ENCODE data around the gene COX4I2. TPM values are rescaled to one million over a fixed set of nuclear protein-coding genes. Genes with fewer than 3 reads are reported as not detected.

Gene COX4I2
- total RNA-seq, 3 donors from 2014 or later = 5.3 TPM; not detected in 2

DNA sequence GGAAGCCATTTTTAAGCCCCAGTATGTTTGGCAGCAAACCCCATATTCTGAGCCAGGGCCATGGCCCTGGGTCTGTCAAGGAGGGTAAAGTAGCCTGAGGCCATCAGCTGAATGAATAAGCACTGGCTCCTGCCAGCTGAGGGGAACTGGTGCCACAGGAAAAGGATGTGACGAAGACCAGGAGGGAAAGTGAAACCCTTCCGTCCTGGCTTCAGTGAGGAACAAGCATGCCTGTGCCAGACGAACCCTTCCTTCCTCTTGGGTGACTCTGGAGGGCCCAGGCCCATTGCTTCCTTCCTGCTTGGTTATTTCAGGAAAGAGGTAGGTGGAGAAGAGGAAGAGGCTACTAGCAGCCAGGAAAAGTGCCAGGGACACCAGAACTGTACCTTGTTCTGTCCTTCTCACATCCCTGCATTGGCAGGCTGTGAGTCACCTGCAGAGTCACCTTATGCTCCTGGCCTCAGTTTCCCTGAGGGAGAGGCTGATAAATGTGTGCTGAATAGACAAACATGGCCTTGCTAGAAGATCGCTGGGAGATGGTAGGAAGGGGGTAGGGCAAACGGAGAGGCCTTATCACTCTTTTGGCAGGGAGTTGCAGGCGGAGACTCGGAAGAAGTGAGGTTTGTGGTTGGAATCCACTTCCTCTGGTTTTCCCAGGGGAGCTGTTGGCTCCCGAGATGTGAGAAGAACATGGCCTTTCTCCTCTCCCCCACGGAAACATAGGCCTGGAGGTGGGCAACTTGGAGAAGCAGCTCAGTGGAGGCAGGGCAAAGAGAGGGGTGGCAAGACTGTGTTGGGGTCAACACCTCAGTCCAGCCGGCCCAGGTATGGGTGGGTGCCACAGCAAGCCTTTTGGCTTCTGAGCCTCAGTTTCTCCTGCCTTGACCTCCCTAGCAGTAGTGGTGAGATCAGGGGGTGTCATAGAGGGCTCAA lies 37.4 kb downstream of the COX4I2 start:
- Histone ChIP-seq H3K36me3 (no peaks in the 10 kb centered on the region), H3K4me3 (peak overlapping the region in 2 of 3 donors; percentile 20 to 47), H3K4me1 (peaks cover 10 to 46% of the 10 kb centered on the region in 2 donors), H3K27me3 (no peaks in the 10 kb centered on the region), H3K9me3 (no peaks in the 10 kb centered on the region), H3K27ac (peak overlapping the region; percentile 85 to 91)
- TF ChIP-seq, protein P1, sequence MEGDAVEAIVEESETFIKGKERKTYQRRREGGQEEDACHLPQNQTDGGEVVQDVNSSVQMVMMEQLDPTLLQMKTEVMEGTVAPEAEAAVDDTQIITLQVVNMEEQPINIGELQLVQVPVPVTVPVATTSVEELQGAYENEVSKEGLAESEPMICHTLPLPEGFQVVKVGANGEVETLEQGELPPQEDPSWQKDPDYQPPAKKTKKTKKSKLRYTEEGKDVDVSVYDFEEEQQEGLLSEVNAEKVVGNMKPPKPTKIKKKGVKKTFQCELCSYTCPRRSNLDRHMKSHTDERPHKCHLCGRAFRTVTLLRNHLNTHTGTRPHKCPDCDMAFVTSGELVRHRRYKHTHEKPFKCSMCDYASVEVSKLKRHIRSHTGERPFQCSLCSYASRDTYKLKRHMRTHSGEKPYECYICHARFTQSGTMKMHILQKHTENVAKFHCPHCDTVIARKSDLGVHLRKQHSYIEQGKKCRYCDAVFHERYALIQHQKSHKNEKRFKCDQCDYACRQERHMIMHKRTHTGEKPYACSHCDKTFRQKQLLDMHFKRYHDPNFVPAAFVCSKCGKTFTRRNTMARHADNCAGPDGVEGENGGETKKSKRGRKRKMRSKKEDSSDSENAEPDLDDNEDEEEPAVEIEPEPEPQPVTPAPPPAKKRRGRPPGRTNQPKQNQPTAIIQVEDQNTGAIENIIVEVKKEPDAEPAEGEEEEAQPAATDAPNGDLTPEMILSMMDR (IDR thresholded peaks at IDR 0.05) = no peak
- TF ChIP-seq POLR2A (IDR thresholded peaks at IDR 0.05) (no peak), POLR2AphosphoS5 (IDR thresholded peaks at IDR 0.05) (peak; percentile 64 to 75 (median 71))
- peak in 1 of 2 donors; percentile 50 for DNase-seq (ENCODE audit: low spot score in 2 of 2)
- intact Hi-C loops (cut with DNase I; ENCODE audit: low total_unique reads) = no loop called here

- H3K4me1 ChIP-seq = peaks cover 8 to 37% of the 10 kb centered on the region in 2 donors
These were observed 38.3 kb downstream of the COX4I2 start for GRCh38 chr20:31675828-31676608.

DNA sequence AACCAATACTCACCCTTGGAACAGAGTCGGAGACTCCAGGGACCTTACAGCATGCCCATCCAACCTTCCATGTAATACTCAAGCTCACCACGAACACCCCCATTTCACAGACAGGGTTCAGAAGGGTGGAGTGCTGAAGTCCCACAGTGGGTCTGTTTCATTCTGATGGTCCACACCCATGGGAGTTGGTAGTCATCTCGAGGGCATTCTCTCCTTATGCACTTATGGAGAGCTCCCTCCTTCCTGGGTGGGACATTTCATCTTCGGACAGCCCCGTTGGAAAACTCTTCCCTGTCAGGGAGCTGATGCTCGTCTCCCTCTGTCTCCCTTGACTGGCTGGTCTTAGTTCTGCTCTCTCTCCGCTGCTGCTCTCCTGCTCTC lies 38.9 kb downstream of the COX4I2 start:
- H3K9me3 ChIP-seq = no peaks in the 10 kb centered on the region
- H3K27me3 ChIP-seq = no peaks in the 10 kb centered on the region
- TF ChIP-seq POLR2A (IDR thresholded peaks at IDR 0.05) (no peak), POLR2AphosphoS5 (IDR thresholded peaks at IDR 0.05) (no peak)
- TF ChIP-seq, protein P1 (IDR thresholded peaks at IDR 0.05) = no peak
- H3K4me1 ChIP-seq = peaks cover 7 to 32% of the 10 kb centered on the region in 2 donors
- no peaks in the 10 kb centered on the region for H3K36me3 ChIP-seq
- intact Hi-C loops (cut with DNase I; ENCODE audit: low total_unique reads) = no loop called here
- no peak overlapping the region for H3K4me3 ChIP-seq
- DNase-seq (ENCODE audit: low spot score in 2 of 2) = no peak
- H3K27ac ChIP-seq = peak overlapping the region in 1 of 2 donors; percentile 91

More at GRCh38 chr20:31675828-31676608, 38.3 kb downstream of the COX4I2 start:
- TF ChIP-seq POLR2A (IDR thresholded peaks at IDR 0.05) = no peak
- TF ChIP-seq, protein P1 (IDR thresholded peaks at IDR 0.05) = no peak
- TF ChIP-seq POLR2AphosphoS5 (IDR thresholded peaks at IDR 0.05) = no peak
- no peak for DNase-seq (ENCODE audit: low spot score in 2 of 2)
- peak overlapping the region; percentile 85 to 91 for H3K27ac ChIP-seq
- intact Hi-C loops (cut with DNase I; ENCODE audit: low total_unique reads) = no loop called here
- H3K27me3 ChIP-seq = no peaks in the 10 kb centered on the region
- peak overlapping the region in 1 of 3 donors; percentile 47 for H3K4me3 ChIP-seq
- H3K9me3 ChIP-seq = no peaks in the 10 kb centered on the region
- no peaks in the 10 kb centered on the region for H3K36me3 ChIP-seq

GRCh38 chr20:31677553-31678260 lies 40.0 kb downstream of the COX4I2 start:
- Histone ChIP-seq H3K27ac (peak overlapping the region; percentile 66 to 84), H3K27me3 (no peaks in the 10 kb centered on the region), H3K9me3 (no peaks in the 10 kb centered on the region), H3K4me3 (no peak overlapping the region), H3K36me3 (no peaks in the 10 kb centered on the region), H3K4me1 (peaks cover 7 to 31% of the 10 kb centered on the region in 2 donors)
- no peak for TF ChIP-seq POLR2A (IDR thresholded peaks at IDR 0.05)
- TF ChIP-seq POLR2AphosphoS5 (IDR thresholded peaks at IDR 0.05) = no peak
- TF ChIP-seq, protein P1 (IDR thresholded peaks at IDR 0.05) = no peak
- intact Hi-C loops (cut with DNase I; ENCODE audit: low total_unique reads) = no loop called here
- no peak for DNase-seq (ENCODE audit: low spot score in 2 of 2)

Measured in breast epithelium (tissue), 4 donors.